NCI-H345 (cell line): ENCODE data around the gene ZNF784.

ENCODE experiments used
- DNase-seq: peaks from one replicate; lab custom pipeline; 2025; lab: John Stamatoyannopoulos, UW

Gene ZNF784

DNA sequence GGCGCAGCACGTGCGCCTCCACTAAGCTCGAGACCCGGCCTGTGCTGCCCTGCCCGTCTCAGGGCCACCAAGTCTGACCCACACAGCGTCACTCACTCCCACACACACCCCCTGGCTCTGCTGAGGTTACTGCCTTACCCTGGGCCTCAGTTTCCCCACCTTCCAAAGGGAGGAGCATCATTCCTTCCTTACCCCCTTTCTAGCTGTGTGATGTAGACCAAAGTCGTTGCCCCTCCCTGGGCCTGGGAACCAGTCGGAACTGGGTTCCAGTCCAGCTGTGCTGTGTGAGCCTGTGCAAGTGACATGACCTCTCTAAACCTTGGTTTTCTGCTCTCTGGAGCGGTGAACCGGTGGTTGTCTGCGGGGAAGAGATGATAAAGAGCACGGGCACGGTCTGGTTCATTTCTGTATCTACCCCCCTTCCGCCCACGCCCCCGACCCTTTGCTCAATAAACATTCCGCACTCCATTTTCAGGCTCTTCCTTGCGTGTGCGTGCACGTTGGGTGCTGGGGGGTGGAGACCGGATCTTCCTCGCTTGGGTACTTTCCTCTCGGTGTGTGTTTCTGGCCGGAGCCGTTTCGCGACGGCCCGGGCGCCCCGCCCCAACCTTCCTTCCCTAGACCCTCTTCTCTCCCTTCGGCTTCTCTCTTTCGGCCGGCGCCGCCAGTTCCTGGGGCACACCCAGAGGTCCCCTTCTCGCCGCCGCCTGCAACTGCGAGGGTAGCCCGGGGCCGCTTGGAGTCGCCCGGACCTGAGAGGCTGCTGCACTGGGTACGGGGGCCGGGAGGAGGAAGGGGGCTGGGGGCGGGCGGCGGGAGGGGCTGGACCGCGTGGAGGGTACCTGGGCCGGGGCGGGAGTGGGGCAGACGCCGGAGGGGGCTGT lies 18.9 kb upstream of the ZNF784 start, which contains the start of gene ZNF581:
TSS of gene ZNF581 (plus strand) at position 647 of the 884 bp plus-strand sequence. CDS start 923 bp downstream, outside the sequence.
- DNase-seq: peak; percentile 64

DNA sequence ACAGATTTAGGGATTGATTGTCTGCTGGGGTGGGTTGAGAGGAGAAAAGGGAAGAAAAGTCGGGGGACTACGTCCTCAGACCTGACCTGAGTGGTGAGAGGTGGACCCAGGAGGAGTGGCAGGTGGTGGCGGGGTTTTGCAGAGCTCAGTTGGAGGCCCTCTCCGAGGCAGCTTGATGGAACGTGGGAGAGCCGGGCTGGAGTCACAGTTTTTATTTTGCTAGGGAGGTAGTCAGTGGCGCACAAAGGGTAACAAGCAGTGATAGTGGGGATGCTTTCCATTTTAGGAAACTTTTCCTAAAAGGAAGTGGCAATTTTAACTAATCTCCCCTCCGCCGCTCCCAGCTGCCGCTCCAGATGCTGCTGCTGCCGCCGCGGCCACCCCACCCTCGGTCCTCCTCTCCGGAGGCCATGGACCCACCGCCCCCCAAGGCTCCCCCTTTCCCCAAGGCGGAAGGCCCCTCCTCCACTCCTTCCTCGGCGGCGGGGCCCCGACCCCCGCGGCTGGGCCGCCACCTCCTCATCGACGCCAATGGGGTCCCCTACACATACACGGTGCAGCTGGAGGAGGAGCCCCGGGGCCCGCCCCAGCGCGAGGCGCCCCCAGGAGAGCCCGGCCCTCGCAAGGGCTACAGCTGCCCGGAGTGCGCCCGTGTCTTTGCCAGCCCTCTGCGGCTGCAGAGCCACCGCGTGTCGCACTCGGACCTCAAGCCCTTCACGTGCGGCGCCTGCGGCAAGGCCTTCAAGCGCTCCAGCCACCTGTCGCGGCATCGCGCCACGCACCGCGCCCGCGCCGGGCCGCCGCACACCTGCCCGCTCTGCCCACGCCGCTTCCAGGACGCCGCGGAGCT lies 18.0 kb upstream of the ZNF784 start:
- peak; percentile 24 for DNase-seq

DNA sequence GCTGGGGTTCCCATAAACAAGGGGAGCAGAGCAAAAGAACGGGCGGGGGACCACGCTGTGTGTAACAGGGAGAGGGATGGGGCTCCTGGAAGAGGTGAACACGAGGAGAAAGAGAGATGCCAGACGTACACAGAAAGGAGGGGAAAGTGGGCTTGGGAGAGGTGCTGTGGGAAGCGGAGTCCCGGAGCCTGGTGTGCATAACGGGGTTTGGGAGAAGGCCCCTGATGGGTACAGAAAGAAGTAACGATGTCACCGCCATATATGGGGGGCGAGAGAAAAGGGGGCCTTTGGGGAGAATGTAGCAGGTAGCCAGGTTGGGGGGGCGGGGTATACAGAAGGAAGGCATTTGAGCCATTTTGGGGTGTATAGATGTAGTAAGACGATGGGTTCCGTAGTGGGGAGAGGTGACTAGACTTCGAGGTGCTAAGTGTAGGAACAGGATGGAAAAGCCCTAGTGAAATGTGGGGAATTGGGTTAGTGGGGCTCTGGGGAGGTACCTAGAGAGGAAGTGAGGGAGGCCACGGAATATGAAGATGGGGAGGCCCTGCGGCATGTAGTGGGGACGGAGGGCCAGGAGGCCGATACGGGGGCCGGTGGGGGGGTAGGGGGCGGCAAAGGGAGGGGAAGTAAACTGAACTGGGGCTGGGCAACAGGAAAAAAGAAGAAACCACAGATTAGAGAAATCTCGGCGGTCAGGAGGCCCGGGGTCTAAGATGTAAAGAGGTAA lies 17.2 kb upstream of the ZNF784 start:
- peak; percentile 16 for DNase-seq

DNA sequence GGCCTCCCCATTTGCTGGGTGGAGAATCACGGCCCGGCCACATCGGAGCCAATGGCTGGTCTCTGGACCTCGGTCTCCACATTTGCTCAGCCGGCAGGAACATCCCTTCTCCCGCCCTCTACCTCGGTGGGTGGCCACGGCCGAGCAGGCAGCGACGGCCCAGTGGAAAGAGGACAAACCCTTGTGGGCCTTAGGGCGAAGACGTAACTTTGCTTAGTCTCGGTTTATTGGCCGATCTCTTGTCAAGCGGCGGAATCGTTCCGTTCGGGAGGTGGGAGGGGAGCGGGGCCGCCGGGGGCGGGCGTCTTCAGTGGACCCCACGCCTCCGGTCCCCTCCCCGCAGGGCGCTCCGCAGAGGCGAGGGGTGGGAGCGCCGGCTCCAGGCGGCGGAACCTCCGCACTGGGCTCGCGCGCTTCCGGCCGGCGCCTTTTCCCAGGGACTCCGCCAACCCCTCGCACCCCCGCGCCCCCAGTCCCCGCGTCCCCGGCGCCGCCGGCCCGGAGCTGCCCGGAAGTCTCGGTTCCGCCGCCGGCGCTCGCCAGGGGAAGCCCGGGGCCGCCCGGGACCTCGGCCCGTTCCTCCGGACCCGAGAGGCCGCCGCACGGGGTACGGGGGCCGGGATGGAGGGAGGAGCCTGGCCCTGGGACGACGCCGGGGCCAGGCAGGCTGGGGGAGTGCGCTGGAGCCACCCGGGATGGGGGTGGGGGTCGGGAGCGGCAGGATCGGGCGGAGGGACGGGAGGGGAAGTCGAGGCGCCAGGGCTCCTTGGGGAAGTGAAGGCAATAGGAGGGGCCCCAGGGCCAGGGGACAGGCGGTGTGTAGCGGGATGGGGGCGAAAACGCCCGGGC lies 16.4 kb upstream of the ZNF784 start, which contains the start of gene ZNF580:
TSS of gene ZNF580 (plus strand) at position 426 of the 849 bp plus-strand sequence. CDS start 1,507 bp downstream, outside the sequence.
- peak; percentile 63 for DNase-seq

DNA sequence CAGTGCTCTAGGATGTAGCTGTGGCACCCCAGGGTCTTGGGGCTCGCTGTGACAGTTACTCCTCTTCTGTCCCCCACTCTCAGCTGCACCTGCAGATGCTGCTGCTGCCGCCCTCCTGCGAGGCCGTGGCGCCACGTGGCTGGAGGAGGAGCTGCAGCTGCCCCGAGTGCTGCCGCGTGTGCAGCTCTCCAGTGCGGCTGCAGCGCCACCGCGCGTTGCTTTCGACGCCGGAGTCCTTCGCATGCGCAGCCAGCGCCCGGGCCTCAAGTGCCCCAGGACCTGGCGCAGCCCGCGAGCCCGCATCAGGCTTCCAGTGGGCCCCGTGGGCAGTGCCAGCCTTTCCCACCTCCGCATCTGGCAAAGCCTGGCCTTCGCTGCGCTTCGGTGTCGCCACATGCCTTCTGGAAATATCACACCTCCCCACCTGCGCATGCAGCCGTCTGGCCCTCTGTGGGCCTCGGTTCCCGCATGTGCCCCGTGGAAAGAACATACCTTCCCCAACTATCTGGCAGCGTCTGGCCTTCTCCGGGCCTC lies 15.7 kb upstream of the ZNF784 start:
- peak; percentile 72 for DNase-seq

DNA sequence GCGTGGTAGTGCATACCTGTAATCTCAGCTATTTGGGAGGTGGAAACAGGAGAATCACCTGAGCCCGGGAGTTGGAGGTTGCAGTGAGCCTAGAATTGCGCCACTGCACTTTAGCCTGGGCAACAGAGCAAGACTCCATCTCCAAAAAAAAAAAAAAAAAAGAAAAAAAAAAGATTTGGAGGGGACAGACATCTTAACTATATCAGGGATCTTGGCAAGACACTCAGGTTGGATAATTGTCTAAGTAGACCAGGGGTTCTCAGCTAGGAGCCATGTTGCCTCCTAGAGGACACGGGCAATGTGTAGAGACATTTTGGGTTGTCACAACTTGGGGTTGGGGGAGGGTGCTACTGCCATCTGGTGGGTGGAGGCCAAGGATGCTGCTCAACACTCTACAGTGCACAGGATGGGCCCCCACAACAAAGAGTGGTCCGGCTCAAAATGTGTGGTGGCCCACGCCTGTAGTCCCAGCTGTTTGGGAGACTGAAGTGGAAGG lies 14.5 kb upstream of the ZNF784 start:
- DNase-seq: peak; percentile 32

DNA sequence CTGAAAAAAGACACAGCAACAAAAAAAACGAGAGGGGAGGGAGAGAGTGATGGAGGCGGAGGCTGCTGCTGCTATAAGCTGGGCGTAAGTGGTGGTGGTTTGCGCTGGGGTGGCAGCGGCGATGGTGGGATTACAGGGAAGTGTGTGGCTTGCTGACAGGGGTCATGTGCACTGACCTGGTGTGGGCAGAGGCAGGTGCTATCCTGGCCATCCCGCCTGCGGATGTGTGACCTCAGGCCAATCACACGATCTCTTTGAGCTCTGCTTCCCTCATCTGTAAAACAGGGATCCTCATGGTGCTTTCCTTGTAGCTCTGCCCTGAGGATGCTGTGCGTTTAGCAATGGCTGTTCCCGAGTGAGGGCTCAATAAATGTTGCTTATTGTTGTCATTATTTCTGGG lies 13.2 kb upstream of the ZNF784 start:
- no peak for DNase-seq

DNA sequence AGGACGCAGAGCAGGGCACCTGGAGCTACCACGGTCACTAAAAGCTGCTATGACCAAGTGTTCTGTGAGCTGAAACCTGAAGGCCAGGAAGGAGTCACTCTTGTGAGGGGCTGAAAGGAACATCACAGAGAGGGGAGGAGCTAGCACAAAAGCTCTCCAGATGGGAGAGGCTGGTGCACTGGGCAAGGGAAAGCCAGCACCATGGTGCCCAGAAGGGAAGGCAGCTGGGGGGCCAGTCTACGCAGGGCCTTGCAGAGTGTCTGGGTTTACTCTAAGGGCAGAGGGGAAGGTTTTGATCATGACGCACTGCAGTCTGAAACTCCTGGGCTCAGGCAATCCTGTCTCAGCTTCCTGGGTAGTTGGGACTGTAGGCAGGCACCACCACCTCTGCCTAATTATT lies 12.4 kb upstream of the ZNF784 start:
- DNase-seq: no peak

DNA sequence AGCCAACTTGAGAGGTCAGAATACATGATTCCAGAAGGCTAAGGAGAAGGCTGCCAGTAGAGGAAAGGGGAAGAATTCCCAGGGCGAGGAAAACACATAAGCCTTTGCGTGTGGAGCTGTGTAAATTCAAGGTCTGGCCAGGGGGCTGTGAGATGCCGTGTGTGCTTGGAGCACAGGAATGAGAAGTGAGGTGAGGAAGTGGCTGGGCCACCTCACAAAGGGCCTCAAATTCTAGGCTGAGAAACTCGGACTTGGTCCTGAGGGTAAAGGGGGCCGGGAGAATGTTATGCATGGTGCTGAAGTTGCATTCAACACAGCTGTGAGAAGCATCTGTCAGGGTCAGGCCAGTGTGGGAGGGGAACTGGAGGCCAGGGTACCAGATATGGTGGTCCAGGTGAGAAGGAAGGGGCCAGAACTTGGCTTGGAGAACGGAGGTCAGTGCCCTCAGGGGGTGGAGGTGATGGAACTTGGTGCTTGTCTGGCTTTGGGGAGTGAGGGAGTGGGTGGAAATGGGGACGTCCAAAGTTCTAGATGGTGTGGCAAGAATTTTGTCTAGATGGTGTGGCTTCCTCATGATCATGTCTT lies 11.6 kb upstream of the ZNF784 start:
- DNase-seq: no peak

DNA sequence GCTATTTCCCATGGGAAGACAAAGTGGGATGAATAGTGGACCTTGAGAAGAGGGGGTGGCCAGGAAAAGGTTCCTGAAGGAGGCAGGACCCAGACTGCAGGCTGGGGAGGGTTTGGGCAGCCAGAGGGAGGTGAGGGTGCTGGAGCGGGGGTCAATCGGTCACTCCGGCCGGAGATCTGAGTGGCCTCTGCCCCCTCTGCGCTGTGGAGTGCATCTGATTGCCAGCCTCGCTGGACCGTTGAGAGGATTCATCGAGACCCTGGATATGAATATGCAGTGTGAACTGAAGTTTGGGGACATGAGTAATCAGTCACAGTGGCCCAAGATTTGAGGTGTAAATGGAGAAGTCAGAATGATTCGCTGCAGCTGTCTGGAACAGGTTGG lies 11.0 kb upstream of the ZNF784 start:
- no peak for DNase-seq

DNA sequence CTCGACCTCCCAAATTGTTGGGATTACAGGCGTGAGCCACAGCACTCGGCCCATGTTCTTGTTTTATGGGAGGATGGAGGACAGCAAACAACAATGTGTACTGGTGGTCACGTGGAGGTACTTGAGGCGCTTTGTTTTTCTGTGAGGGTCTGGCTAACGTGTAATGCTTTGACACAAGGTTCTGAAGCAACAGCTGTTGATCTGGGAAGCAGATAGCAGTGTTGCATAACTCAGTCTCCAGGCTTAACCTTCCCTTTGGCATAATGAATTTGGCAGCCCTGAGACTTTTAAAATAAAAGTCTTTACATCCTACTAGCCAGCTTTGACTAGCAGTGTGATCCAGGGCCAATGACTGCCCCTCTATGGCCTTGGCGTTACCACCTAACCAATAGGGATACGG lies 9.5 kb upstream of the ZNF784 start:
- DNase-seq: no peak

DNA sequence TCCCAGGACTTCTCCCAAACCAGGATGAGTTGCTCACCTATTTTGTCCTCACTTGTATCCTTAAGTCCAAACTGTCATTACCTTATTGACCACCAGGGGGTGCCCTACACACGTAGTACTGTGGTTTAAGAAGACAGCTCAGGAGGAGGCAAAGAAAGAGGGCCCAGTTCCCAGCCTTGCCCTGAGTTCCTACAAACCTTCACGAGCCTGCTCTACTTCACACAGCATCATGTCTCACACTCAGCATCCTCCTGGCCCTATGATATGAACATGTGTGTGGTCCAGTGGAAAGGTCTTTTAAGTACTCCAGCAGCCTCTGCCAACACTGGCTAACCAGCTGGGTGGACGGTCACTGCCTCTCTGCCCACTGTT lies 8.1 kb upstream of the ZNF784 start:
- peak; percentile 86 for DNase-seq

DNA sequence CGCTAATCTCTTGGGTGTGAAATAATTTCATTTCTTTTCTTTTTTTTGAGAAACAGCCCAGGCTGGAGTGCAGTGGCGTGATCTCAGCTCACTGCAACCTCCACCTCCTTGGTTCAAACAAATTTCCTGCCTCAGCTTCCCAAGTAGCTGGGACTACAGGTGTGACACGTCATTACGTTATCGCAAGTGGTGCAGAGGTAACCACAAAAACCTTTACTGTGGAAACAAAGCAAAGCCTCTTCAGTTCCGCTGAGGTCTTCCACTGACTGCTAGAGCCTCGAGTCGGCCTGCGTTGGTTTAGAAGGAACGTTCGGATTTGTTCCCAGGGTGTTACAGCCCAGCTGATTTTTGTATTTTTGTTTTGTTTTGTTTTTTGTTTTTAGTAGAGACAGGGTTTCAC lies 2.0 kb upstream of the ZNF784 start:
- DNase-seq: no peak

DNA sequence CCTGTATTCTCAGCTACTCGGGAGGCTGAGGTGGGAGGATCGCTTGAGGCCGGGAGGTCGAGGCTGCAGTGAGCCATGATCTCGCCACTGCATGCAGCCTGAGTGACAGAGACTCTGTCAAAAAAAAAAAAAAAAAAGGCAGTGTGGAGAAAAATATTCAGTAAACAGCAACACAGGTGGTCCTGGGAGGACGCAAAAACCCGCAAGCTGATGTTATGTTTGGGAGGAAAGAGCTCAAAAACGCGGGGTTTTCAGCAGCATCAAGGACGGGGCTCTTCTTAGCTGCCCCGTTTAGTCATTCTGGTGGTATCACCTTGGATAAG lies 599 bp upstream of the ZNF784 start:
- no peak for DNase-seq

DNA sequence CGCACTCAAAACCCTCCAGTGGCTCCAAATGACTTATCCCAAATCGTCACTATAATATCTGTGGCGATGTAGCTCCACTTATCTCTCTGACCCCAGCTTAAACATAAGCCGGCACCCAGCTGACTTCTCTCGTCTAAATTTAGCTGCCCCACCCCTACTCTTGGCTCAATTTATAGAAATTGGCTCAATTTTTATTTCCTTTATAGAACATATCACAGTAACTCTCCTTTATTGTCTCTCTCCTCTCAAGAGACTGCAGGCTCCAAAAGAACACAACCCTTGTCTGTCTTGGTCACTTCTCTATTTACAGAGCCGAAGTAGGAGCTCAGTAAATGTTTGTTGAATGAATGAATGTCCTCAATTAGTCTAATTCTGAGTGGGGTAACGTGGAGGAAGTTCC lies 805 bp downstream of the ZNF784 start:
- no peak for DNase-seq

DNA sequence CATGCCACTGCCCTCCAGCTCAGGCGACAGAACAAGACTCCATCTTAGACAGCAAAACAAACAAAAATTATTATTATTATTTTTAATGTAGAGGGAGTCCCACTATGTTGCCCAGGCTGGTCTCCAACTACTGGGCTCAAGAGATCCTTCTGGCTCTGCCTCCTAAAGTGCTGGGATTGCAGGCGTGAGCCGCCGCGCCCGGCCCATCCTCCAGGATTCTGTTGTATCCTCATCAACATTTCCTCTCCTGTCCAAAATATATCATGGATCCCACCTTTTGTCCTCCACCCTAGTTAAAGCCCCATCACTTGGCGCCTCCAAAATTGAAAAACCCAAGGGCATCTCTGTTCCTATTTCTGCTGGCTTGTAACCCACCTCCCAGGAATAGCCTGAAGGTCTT lies 1.2 kb downstream of the ZNF784 start:
- DNase-seq: no peak

DNA sequence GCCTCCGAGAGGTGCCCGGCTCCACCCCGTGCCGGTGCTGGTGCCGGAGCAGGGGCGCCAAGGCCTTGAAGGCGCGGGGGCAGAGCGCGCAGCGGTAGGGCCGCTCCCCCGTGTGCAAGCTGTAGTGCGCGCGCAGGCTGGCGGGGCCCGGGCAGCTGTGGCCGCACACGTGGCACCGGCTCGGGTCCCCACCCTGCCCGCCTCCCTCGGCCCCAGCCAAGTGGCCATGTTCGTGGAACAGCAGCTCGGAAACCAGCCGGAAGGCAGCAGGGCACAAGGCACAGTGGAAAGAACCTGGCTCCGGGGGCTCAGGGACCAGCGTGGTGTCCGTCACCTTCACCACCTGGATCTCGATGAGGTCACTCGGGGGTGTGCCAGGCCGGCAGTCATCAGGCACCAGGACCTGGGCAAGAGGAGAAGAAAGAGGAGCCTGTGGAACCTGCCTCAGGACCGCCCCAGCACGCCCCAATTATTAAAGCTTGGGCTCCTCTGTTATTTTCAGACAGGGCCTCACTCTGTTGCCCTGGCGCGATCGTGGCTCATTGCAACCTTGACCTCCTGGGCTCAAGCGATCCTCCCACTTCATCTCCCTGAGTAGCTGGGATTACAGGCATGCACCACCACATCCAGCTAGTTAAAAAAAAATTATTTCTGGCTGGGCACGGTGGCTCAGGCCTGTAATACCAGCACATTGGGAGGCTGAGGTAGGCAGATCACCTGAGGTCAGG lies 2.0 kb downstream of the ZNF784 start:
- DNase-seq: no peak

DNA sequence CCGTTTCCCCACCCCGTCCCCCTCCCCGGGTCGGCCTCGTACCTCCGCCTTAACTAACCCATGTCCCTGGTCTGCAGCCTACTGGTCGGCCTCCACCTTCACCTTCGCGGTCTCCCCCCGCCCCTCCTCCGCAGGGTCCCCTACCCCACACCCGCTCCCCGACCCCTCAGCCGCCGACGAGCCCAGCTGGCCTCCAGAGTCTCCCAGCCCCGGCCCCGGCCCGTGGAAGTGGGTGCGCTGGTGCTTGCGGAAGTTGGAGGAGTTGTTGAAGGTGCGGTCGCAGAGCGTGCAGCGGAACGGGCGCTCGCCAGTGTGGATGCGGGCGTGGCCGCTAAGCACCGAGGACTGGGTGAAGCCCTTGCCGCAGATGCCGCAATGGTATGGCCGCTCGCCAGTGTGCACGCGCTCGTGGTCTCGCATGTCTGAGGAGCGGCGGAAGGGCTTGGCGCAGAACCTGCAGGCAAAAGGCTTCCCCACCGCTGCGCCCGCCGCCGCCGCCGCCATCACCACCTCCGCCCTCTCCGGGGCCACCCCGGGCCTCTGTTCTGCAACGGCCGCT lies 2.6 kb downstream of the ZNF784 start:
- DNase-seq: no peak

DNA sequence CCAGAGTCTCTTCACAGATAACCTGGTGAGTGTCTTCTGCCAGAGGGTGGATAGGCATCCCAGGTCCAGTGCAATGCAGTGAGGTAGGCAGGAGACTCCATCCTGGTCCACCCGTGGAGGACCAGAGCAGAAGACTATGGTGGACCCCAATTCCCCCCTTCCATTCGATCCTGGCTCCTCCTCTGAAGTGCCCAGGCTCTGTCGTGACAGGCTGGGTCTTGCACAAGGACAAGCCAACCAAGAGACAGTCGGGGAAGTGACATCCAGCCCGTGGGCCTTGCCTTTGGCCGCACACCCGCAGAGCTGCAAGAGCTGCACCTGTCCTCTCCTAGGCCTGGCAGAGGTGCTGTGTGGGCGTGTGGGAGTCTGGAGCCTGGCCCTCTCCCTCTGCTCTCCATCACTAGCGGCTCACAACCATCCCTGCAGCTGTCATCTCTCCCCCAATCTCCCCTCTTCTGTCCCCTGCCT lies 3.1 kb downstream of the ZNF784 start:
- no peak for DNase-seq
